Measurements from ENCODE around the gene PPIAL4G. TPM values are rescaled to one million over a fixed set of nuclear protein-coding genes. Genes with fewer than 3 reads are reported as not detected.

Gene PPIAL4G
- total RNA-seq, 1 donor from 2014 or later, result not detected

Small RNA genes lying within 50 kb of the gene (small RNA-seq; reads per million reads assigned to genes)
- gene RF00003, result 0.63 reads per million, percentile 68 among the genes with 10 or more reads in this experiment

Other genes with a start within 250 kb of the PPIAL4G start
- 20.9 TPM for gene NBPF14, start 112.7 kb upstream of the PPIAL4G start, total RNA-seq